ENCODE data around the gene ADARB2.

- TF ChIP-seq YY1 (IDR thresholded peaks at IDR 0.05; ENCODE audit: low read depth) (no peak), EP300 (IDR thresholded peaks at IDR 0.05; ENCODE audit: borderline replicate concordance) (no peak), TCF12 (IDR thresholded peaks at IDR 0.05; ENCODE audit: low read depth) (no peak), NFIC (IDR thresholded peaks at IDR 0.05) (no peak), REST (IDR thresholded peaks at IDR 0.05; ENCODE audit: low read depth) (no peak), TEAD4 (IDR thresholded peaks at IDR 0.05) (no peak), CEBPB (IDR thresholded peaks at IDR 0.05) (no peak), MAX (IDR thresholded peaks at IDR 0.05) (no peak), CREB1 (IDR thresholded peaks at IDR 0.05; ENCODE audit: low read depth) (no peak), ZBTB7A (IDR thresholded peaks at IDR 0.05; ENCODE audit: low read depth) (no peak)
- TF ChIP-seq, protein P1, sequence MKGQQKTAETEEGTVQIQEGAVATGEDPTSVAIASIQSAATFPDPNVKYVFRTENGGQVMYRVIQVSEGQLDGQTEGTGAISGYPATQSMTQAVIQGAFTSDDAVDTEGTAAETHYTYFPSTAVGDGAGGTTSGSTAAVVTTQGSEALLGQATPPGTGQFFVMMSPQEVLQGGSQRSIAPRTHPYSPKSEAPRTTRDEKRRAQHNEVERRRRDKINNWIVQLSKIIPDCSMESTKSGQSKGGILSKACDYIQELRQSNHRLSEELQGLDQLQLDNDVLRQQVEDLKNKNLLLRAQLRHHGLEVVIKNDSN (IDR thresholded peaks at IDR 0.05): no peak
Measured at GRCh38 chr10:1214071-1214675, 523.2 kb downstream of the ADARB2 start.

All from Ishikawa (cell line).